ENCODE results near the gene CTIF.

Gene CTIF

GRCh38 chr18:48594471-48595094 lies 55.8 kb downstream of the CTIF start:
- in situ Hi-C loops (cut with HindIII; ENCODE audit: low pct_ligation_motif_present, low sequenced_read_pairs) = no loop called here
- H3K27me3 ChIP-seq (replicated peaks) = no peaks in the 10 kb centered on the region
- no peak for TF ChIP-seq CTCF (IDR thresholded peaks at IDR 0.05; ENCODE audit: low read depth, low read length, missing control alignments)
- DNase-seq = no peak
- H3K36me3 ChIP-seq (replicated peaks) = no peaks in the 10 kb centered on the region
- H3K27ac ChIP-seq = no peak overlapping the region
- no peak overlapping the region for H3K4me3 ChIP-seq (ENCODE audit: low read depth, low read length)

GRCh38 chr18:48595703-48596218 lies 56.9 kb downstream of the CTIF start:
- Histone ChIP-seq H3K36me3 (replicated peaks) (no peaks in the 10 kb centered on the region), H3K27ac (no peak overlapping the region), H3K4me3 (ENCODE audit: low read depth, low read length) (no peak overlapping the region), H3K27me3 (replicated peaks) (no peaks in the 10 kb centered on the region)
- no peak for TF ChIP-seq CTCF (IDR thresholded peaks at IDR 0.05; ENCODE audit: low read depth, low read length, missing control alignments)
- in situ Hi-C loops (cut with HindIII; ENCODE audit: low pct_ligation_motif_present, low sequenced_read_pairs) = no loop called here
- no peak for DNase-seq

- no peak for DNase-seq
- in situ Hi-C loops (cut with HindIII; ENCODE audit: low pct_ligation_motif_present, low sequenced_read_pairs) = no loop called here
- H3K27ac ChIP-seq = no peak overlapping the region
- H3K36me3 ChIP-seq (replicated peaks) = no peaks in the 10 kb centered on the region
- no peak for TF ChIP-seq CTCF (IDR thresholded peaks at IDR 0.05; ENCODE audit: low read depth, low read length, missing control alignments)
- no peaks in the 10 kb centered on the region for H3K27me3 ChIP-seq (replicated peaks)
- H3K4me3 ChIP-seq (ENCODE audit: low read depth, low read length) = no peak overlapping the region
These were observed 58.3 kb downstream of the CTIF start for GRCh38 chr18:48597110-48597509.

GRCh38 chr18:48597671-48598070 lies 58.8 kb downstream of the CTIF start:
- TF ChIP-seq CTCF (IDR thresholded peaks at IDR 0.05; ENCODE audit: low read depth, low read length, missing control alignments) = no peak
- no peak for DNase-seq
- in situ Hi-C loops (cut with HindIII; ENCODE audit: low pct_ligation_motif_present, low sequenced_read_pairs) = no loop called here
- H3K27ac ChIP-seq = no peak overlapping the region
- no peak overlapping the region for H3K4me3 ChIP-seq (ENCODE audit: low read depth, low read length)
- no peaks in the 10 kb centered on the region for H3K27me3 ChIP-seq (replicated peaks)
- no peaks in the 10 kb centered on the region for H3K36me3 ChIP-seq (replicated peaks)

- TF ChIP-seq CTCF (IDR thresholded peaks at IDR 0.05; ENCODE audit: low read depth, low read length, missing control alignments) = no peak
- no peak for DNase-seq
- Histone ChIP-seq H3K4me3 (ENCODE audit: low read depth, low read length) (no peak overlapping the region), H3K27me3 (replicated peaks) (no peaks in the 10 kb centered on the region), H3K27ac (no peak overlapping the region), H3K36me3 (replicated peaks) (no peaks in the 10 kb centered on the region)
- in situ Hi-C loops (cut with HindIII; ENCODE audit: low pct_ligation_motif_present, low sequenced_read_pairs) = no loop called here
These were observed 60.6 kb downstream of the CTIF start for GRCh38 chr18:48599391-48599790.

GRCh38 chr18:48600046-48600445 lies 61.2 kb downstream of the CTIF start:
- Histone ChIP-seq H3K27me3 (replicated peaks) (no peaks in the 10 kb centered on the region), H3K27ac (no peak overlapping the region), H3K36me3 (replicated peaks) (no peaks in the 10 kb centered on the region), H3K4me3 (ENCODE audit: low read depth, low read length) (no peak overlapping the region)
- no peak for DNase-seq
- TF ChIP-seq CTCF (IDR thresholded peaks at IDR 0.05; ENCODE audit: low read depth, low read length, missing control alignments) = no peak
- in situ Hi-C loops (cut with HindIII; ENCODE audit: low pct_ligation_motif_present, low sequenced_read_pairs) = no loop called here

Measured in brain microvascular endothelial cell (primary cell).